Body of pancreas (tissue), 4 donors: Measurements from ENCODE around the gene CTNND1. TPM values are rescaled to one million over a fixed set of nuclear protein-coding genes. Genes with fewer than 3 reads are reported as not detected.

Experiments
- ATAC-seq: fragments of 150-250 bp; one replicate; pipeline ENCODE4 v1.9.1; 2016
- DNase-seq, 4 donors: peaks; one replicate each; pipeline ENCODE4 v3.0.0-alpha.2; 2019
- H3K27ac ChIP-seq, 4 donors: fragments of 200-600 bp; sonication (generic); 1 replicate in 3 of 4; 2 replicates in 1 of 4; pipeline versions ENCODE4 v1.5.1 to v1.6.1; 2016 to 2019; ENCODE audit warnings: mild to moderate bottlenecking in 1 of 4, mixed read lengths in 1 of 4, moderate library complexity in 1 of 4
- H3K27me3 ChIP-seq, 2 donors: fragments of 200-600 bp; sonication (generic); one replicate each; pipeline ENCODE4 v1.6.0; 2016; ENCODE audit warnings: mild to moderate bottlenecking in 1 of 2
- H3K36me3 ChIP-seq, 2 donors: fragments of 200-600 bp; sonication (generic); replicated peaks in 1 of 2; 2 replicates each; pipeline ENCODE4 v1.5.1; 2016; ENCODE audit warnings: low read depth in 2 of 2; ENCODE audit not compliant: insufficient read depth in 1 of 2
- H3K4me1 ChIP-seq: fragments of 200-600 bp; sonication (generic); one replicate; pipeline ENCODE4 v1.6.0; 2016
- H3K4me3 ChIP-seq, 2 donors: fragments of 200-600 bp; sonication (generic); 1 replicate in 1 of 2; 2 replicates in 1 of 2; pipeline ENCODE4 v1.5.1; 2016 to 2019
- H3K9me3 ChIP-seq, 3 donors: fragments of 200-600 bp; sonication (generic); 1 replicate in 2 of 3; 2 replicates in 1 of 3; pipeline ENCODE4 v1.5.1; 2016
- CTCF ChIP-seq, 7 experiments: fragments of 450-650 bp in 4 of 7; fragments of 200-600 bp in 3 of 7; sonication (generic) in 3 of 7; IDR thresholded peaks; one replicate each; pipeline ENCODE4 v1.5.1; 2016 to 2019; ENCODE audit warnings: antibody characterized with exemption in 7 of 7
- POLR2A ChIP-seq, 3 donors: fragments of 450-650 bp; IDR thresholded peaks; one replicate each; pipeline ENCODE4 v1.6.1; 2016; ENCODE audit warnings: antibody characterized with exemption in 3 of 3, mild to moderate bottlenecking in 2 of 3
- WGBS, 2 donors: methylation state at CpG; one replicate each; pipeline ENCODE4 v1.1.5; 2017; 5-methylcytosine and 5-hydroxymethylcytosine counted together
- intact Hi-C: fragments of 100-400 bp; cut with DNase I; formaldehyde crosslinking; loops from one replicate; pipeline ENCODE4 v1.15.1; 2023
- total RNA-seq, 2 donors: library from RNA; depleted of rRNA; stranded (reverse); fragments of >200 nt; gene quantifications; one replicate each; pipeline ENCODE4 v1.1.0, GENCODE V29; 2016

CTNND1 gene
- total RNA-seq, 2 donors from 2014 or later = 115 to 178 TPM

GRCh38 chr11:57802411-57802810 lies 40.8 kb downstream of the CTNND1 start:
- no peaks in the 10 kb centered on the region for H3K9me3 ChIP-seq
- intact Hi-C loops = loop anchor here (5.0 kb wide), 1 partner anchor 50 kb away; the partner anchor contains the start of gene BTBD18
- no peaks in the 10 kb centered on the region for H3K27me3 ChIP-seq
- DNase-seq (no peak), ATAC-seq (no peak)
- WGBS, 2 donors = 58 to 61% methylated on average over 3 of the region's 3 CpGs
- H3K4me1 ChIP-seq = peaks cover 80% of the 10 kb centered on the region
- no peak overlapping the region for H3K4me3 ChIP-seq
- TF ChIP-seq POLR2A (IDR thresholded peaks at IDR 0.05) (no peak), CTCF (IDR thresholded peaks at IDR 0.05) (no peak)
- peak overlapping the region in 1 of 4 donors; percentile 88 for H3K27ac ChIP-seq
- peaks cover 10 to 31% of the 10 kb centered on the region in 2 donors for H3K36me3 ChIP-seq

- H3K27ac ChIP-seq = no peak overlapping the region
- H3K4me3 ChIP-seq = no peak overlapping the region
- ATAC-seq (no peak), DNase-seq (no peak)
- 87 to 91% methylated on average over 3 of the region's 3 CpGs for WGBS, 2 donors
- no peaks in the 10 kb centered on the region for H3K9me3 ChIP-seq
- no peaks in the 10 kb centered on the region for H3K27me3 ChIP-seq
- H3K4me1 ChIP-seq = peaks cover 61% of the 10 kb centered on the region
- TF ChIP-seq CTCF (IDR thresholded peaks at IDR 0.05) = no peak
- TF ChIP-seq POLR2A (IDR thresholded peaks at IDR 0.05) = no peak
- peaks cover 16 to 51% of the 10 kb centered on the region in 2 donors for H3K36me3 ChIP-seq
- intact Hi-C loops = loop anchor here (5.0 kb wide), 1 partner anchor 52 kb away; the partner anchor contains the start of gene BTBD18
These were observed 42.9 kb downstream of the CTNND1 start for GRCh38 chr11:57804466-57804865.

- Histone ChIP-seq H3K4me1 (peaks cover 47% of the 10 kb centered on the region), H3K27ac (peak overlapping the region in 2 of 4 donors; percentile 2 to 25), H3K9me3 (no peaks in the 10 kb centered on the region), H3K27me3 (no peaks in the 10 kb centered on the region), H3K36me3 (peaks cover 21 to 63% of the 10 kb centered on the region in 2 donors), H3K4me3 (no peak overlapping the region)
- intact Hi-C loops = no loop called here
- 24 to 37% methylated on average over 3 of the region's 3 CpGs for WGBS, 2 donors
- DNase-seq (peak; percentile 35 to 69 (median 52)), ATAC-seq (peak; percentile 74)
- TF ChIP-seq POLR2A (IDR thresholded peaks at IDR 0.05) = no peak
These were observed 44.2 kb downstream of the CTNND1 start for GRCh38 chr11:57805780-57806179.

GRCh38 chr11:57812634-57813033 lies 51.0 kb downstream of the CTNND1 start:
- intact Hi-C loops = no loop called here
- no peaks in the 10 kb centered on the region for H3K27me3 ChIP-seq
- H3K4me3 ChIP-seq = no peak overlapping the region
- 91 to 92% methylated on average over 6 of the region's 6 CpGs for WGBS, 2 donors
- TF ChIP-seq POLR2A (IDR thresholded peaks at IDR 0.05) = no peak
- no peak for TF ChIP-seq CTCF (IDR thresholded peaks at IDR 0.05)
- ATAC-seq = no peak
- H3K4me1 ChIP-seq = peaks cover 5% of the 10 kb centered on the region
- no peak overlapping the region for H3K27ac ChIP-seq
- DNase-seq = no peak
- H3K9me3 ChIP-seq = no peaks in the 10 kb centered on the region
- H3K36me3 ChIP-seq = peaks cover 18 to 74% of the 10 kb centered on the region in 2 donors

- 85 to 89% methylated on average over 2 of the region's 2 CpGs for WGBS, 2 donors
These were observed 53.9 kb downstream of the CTNND1 start for GRCh38 chr11:57815476-57815875.

More at GRCh38 chr11:57815476-57815875, 53.9 kb downstream of the CTNND1 start:
- intact Hi-C loops = no loop called here
- Histone ChIP-seq H3K36me3 (peaks cover 10 to 47% of the 10 kb centered on the region in 2 donors), H3K27ac (no peak overlapping the region), H3K4me1 (peaks cover 31% of the 10 kb centered on the region), H3K27me3 (no peaks in the 10 kb centered on the region), H3K9me3 (no peaks in the 10 kb centered on the region), H3K4me3 (no peak overlapping the region)
- no peak for DNase-seq
- no peak for ATAC-seq
- no peak for TF ChIP-seq CTCF (IDR thresholded peaks at IDR 0.05)
- TF ChIP-seq POLR2A (IDR thresholded peaks at IDR 0.05) = no peak
